Peyer's patch (tissue), 4 donors: ENCODE measurements around the gene SCRG1.

Experiments
- CTCF ChIP-seq, 6 experiments: fragments of 450-650 bp in 4 of 6; fragments of 200-600 bp in 2 of 6; sonication (generic) in 1 of 6; IDR thresholded peaks; one replicate each; pipeline ENCODE4 v1.5.1; 2017 to 2019; ENCODE audit warnings: antibody characterized with exemption in 6 of 6, mild to moderate bottlenecking in 3 of 6, moderate library complexity in 1 of 6
- POLR2A ChIP-seq, 2 donors: fragments of 450-650 bp; IDR thresholded peaks; one replicate each; pipeline ENCODE4 v1.5.1; 2017; ENCODE audit warnings: antibody characterized with exemption in 2 of 2, mild to moderate bottlenecking in 2 of 2, moderate library complexity in 2 of 2

GRCh38 chr4:173426064-173426463 lies 27.1 kb upstream of the SCRG1 start:
- no peak for TF ChIP-seq CTCF (IDR thresholded peaks at IDR 0.05)
- no peak for TF ChIP-seq POLR2A (IDR thresholded peaks at IDR 0.05)
